GM06990 (cell line): ENCODE results near the gene OR1K1.

Source experiments
- DNase-seq: peaks from one replicate; pipeline ENCODE4 v3.0.0-alpha.2; 2011; ENCODE audit not compliant: insufficient read length; ENCODE audit errors: extremely low read depth
- H3K27me3 ChIP-seq: replicated peaks from 2 replicates; pipeline ENCODE4 v1.6.0; 2011; ENCODE audit warnings: low read length; ENCODE audit not compliant: control insufficient read depth, insufficient read depth
- H3K36me3 ChIP-seq: 2 replicates; pipeline ENCODE4 v1.5.1; 2011; ENCODE audit warnings: low read length; ENCODE audit not compliant: control insufficient read depth, insufficient read depth
- H3K4me3 ChIP-seq: replicated peaks from 2 replicates; pipeline ENCODE4 v1.5.1; 2011; ENCODE audit warnings: low read depth, mild to moderate bottlenecking, control low read depth, low read length
- TF ChIP-seq, protein P1 (sequence below): IDR thresholded peaks from 2 replicates; pipeline ENCODE4 v1.5.1; 2011; ENCODE audit warnings: low read length, control low read depth, mild to moderate bottlenecking, inconsistent platforms; ENCODE audit not compliant: insufficient read depth, poor library complexity, severe bottlenecking

OR1K1 gene, protein sequence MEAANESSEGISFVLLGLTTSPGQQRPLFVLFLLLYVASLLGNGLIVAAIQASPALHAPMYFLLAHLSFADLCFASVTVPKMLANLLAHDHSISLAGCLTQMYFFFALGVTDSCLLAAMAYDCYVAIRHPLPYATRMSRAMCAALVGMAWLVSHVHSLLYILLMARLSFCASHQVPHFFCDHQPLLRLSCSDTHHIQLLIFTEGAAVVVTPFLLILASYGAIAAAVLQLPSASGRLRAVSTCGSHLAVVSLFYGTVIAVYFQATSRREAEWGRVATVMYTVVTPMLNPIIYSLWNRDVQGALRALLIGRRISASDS

DNA sequence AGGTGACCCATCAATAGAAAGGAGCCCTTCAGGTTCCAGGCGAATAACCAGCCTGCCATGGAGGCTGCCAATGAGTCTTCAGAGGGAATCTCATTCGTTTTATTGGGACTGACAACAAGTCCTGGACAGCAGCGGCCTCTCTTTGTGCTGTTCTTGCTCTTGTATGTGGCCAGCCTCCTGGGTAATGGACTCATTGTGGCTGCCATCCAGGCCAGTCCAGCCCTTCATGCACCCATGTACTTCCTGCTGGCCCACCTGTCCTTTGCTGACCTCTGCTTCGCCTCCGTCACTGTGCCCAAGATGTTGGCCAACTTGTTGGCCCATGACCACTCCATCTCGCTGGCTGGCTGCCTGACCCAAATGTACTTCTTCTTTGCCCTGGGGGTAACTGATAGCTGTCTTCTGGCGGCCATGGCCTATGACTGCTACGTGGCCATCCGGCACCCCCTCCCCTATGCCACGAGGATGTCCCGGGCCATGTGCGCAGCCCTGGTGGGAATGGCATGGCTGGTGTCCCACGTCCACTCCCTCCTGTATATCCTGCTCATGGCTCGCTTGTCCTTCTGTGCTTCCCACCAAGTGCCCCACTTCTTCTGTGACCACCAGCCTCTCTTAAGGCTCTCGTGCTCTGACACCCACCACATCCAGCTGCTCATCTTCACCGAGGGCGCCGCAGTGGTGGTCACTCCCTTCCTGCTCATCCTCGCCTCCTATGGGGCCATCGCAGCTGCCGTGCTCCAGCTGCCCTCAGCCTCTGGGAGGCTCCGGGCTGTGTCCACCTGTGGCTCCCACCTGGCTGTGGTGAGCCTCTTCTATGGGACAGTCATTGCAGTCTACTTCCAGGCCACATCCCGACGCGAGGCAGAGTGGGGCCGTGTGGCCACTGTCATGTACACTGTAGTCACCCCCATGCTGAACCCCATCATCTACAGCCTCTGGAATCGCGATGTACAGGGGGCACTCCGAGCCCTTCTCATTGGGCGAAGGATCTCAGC lies at the start of gene OR1K1:
Gene OR1K1, plus strand, starts transcription at position 58 of the 995 bp plus-strand sequence. Its CDS starts 0 bp downstream, at position 58.
- Histone ChIP-seq H3K4me3 (no peak within 1 kb of the TSS), H3K36me3 (no peaks in the 10 kb centered on the region), H3K27me3 (no peaks in the 10 kb centered on the region)
- TF ChIP-seq, protein P1, sequence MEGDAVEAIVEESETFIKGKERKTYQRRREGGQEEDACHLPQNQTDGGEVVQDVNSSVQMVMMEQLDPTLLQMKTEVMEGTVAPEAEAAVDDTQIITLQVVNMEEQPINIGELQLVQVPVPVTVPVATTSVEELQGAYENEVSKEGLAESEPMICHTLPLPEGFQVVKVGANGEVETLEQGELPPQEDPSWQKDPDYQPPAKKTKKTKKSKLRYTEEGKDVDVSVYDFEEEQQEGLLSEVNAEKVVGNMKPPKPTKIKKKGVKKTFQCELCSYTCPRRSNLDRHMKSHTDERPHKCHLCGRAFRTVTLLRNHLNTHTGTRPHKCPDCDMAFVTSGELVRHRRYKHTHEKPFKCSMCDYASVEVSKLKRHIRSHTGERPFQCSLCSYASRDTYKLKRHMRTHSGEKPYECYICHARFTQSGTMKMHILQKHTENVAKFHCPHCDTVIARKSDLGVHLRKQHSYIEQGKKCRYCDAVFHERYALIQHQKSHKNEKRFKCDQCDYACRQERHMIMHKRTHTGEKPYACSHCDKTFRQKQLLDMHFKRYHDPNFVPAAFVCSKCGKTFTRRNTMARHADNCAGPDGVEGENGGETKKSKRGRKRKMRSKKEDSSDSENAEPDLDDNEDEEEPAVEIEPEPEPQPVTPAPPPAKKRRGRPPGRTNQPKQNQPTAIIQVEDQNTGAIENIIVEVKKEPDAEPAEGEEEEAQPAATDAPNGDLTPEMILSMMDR, result no peak
- no peak for DNase-seq

DNA sequence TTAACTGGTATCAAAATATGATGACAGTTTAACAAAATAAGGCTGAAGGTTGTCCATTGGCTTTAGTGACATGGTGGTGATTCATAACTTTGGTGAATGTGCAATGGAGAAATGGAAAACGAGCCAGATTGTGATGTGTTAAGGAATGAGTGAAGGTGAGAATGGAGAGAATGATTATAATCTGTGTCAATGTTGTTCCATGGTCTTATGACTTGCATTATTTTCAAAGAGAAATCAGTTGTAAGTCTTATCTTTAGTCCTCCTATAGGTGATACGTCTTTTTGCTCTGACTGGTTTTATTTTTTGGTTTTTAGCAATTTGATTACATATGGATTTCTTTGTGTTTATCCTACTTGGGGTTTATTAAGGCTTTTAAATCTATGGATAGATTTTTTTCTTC lies 45.1 kb upstream of the OR1K1 start:
- H3K36me3 ChIP-seq, result no peaks in the 10 kb centered on the region
- TF ChIP-seq, protein P1, result no peak
- H3K4me3 ChIP-seq, result no peak overlapping the region
- H3K27me3 ChIP-seq, result no peaks in the 10 kb centered on the region
- DNase-seq, result no peak

DNA sequence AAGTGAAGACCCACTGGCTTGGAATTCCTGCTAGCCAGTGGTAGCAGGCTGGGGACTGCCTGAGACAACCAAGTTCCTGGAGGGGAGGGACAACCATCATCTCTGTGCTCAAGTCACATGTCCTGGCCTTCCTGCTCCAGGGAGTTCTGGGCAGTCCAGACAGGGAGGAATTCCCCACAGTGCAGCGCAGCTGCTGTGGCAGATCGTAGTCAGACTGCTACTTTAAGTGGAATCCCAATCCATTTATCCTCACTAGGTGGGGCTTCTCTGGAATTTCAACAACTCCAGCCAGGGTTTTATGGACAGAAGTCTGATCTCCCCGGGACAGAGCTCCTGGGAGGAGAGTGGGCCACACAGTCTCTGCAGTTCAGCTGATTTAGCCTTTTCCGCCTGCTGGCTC lies 32.1 kb upstream of the OR1K1 start:
- Histone ChIP-seq H3K36me3 (no peaks in the 10 kb centered on the region), H3K4me3 (no peak overlapping the region), H3K27me3 (no peaks in the 10 kb centered on the region)
- TF ChIP-seq, protein P1, result no peak
- no peak for DNase-seq

DNA sequence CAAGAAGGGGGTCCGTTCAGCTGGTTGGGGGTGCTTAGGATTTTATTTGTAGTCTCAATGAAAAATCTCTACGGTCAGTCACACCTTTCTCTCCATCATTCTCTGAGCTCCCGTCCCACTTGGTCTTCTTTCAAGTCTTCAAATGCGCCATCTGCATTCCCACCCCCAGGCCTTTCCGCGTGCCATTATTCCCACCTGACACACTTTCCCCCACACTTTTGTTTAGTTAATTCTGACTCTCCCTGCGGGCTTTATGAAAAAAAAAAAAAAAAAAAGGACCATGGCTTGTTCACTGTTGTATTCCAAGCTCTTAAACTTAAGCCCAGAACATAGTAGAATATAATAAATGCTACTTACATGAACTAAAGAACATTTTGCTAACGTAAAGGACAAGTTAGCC lies 22.9 kb upstream of the OR1K1 start:
- TF ChIP-seq, protein P1, result no peak
- no peak overlapping the region for H3K4me3 ChIP-seq
- H3K36me3 ChIP-seq, result no peaks in the 10 kb centered on the region
- DNase-seq, result no peak
- H3K27me3 ChIP-seq, result no peaks in the 10 kb centered on the region; the same call in 1 of the 2 replicates

DNA sequence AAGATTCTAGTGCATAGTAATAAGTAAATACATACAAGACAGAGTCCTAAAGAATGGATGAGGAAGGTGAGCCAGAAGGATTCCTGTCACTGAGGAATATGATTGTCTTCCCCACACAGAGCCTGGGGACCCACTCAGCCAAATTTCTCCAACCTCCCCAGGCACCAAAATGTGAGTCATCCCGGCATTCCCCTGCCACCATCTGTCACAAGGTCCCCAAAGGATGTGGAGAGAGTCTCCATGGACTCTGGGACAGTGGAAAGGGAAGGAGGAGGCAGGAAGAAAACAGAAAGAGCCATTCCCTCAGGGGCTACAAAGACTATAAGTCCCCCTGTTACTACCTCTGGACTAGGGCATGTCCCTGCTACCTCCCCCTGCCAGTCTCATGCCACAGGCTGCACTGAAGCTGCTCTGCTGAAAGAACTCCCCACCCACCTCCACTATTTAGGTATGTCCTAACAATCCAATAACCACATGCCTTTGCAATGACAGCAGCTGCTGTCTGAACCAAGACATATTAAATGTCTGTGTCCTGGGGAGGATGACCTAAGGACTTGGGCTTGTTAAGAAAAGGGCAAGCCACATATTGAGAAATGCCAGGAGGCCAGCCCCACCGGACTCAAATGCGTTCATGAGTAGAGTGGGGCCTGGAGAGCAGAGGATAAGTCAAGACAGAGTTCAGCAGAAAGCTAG lies 21.8 kb upstream of the OR1K1 start:
- DNase-seq, result no peak
- TF ChIP-seq, protein P1, result no peak
- H3K27me3 ChIP-seq, result no peaks in the 10 kb centered on the region; the same call in 1 of the 2 replicates
- H3K4me3 ChIP-seq, result no peak overlapping the region
- H3K36me3 ChIP-seq, result no peaks in the 10 kb centered on the region
